ENCODE results near the gene TMEM72. TPM values are rescaled to one million over a fixed set of nuclear protein-coding genes. Genes with fewer than 3 reads are reported as not detected.

Gene TMEM72
- polyA plus RNA-seq, 1 donor (not counting 4 experiments of a cell fraction or from before 2014, with no cell fraction given): not detected

GRCh38 chr10:44864051-44864450 lies 47.1 kb upstream of the TMEM72 start:
- Histone ChIP-seq H3K4me1 (ENCODE audit: control insufficient read depth, extremely low read depth, insufficient read depth, low read length) (peaks cover 4% of the 10 kb centered on the region), H3K9me1 (ENCODE audit: control insufficient read depth, extremely low read depth, insufficient read depth, low read length) (no peaks in the 10 kb centered on the region), H3K27ac (ENCODE audit: control insufficient read depth, insufficient read depth, low read length) (no peak overlapping the region), H3K9ac (ENCODE audit: control insufficient read depth, extremely low read depth, insufficient read depth, low read length) (peak overlapping the region; percentile 0), H4K20me1 (ENCODE audit: control insufficient read depth, extremely low read depth, insufficient read depth, low read length) (no peaks in the 10 kb centered on the region), H3K4me2 (ENCODE audit: control insufficient read depth, extremely low read depth, insufficient read depth, low read depth, low read length) (peak overlapping the region; percentile 85), H3K9me3 (ENCODE audit: control insufficient read depth, low read depth, low read length) (no peaks in the 10 kb centered on the region), H2AFZ (ENCODE audit: control insufficient read depth, low read length) (peak overlapping the region; percentile 98), H3K79me2 (ENCODE audit: control insufficient read depth, insufficient read depth, low read length) (no peaks in the 10 kb centered on the region), H3K4me3 (ENCODE audit: control insufficient read depth in 2 of 3, extremely low read depth in 1 of 3, insufficient read depth in 2 of 3, low read depth in 1 of 3, low read length in 3 of 3) (peak overlapping the region; percentile 41 to 60 (median 44)), H3K27me3 (ENCODE audit: control insufficient read depth, extremely low read depth, insufficient read depth, low read length) (peaks cover 27% of the 10 kb centered on the region), H3K36me3 (ENCODE audit: control insufficient read depth in 2 of 2, extremely low read depth in 1 of 2, insufficient read depth in 2 of 2, low read length in 2 of 2) (no peaks in the 10 kb centered on the region)
- no peak for DNase-seq (ENCODE audit: low read depth, low spot score)
- FAIRE-seq: no peak
- no peak for TF ChIP-seq CTCF (optimal IDR thresholded peaks at IDR 0.05 in 1 of 3, IDR thresholded peaks at IDR 0.05 in 1 of 3, conservative IDR thresholded peaks at IDR 0.05 in 1 of 3; ENCODE audit: extremely low read depth in 1 of 3, insufficient read depth in 2 of 3, low read length in 3 of 3)
- TF ChIP-seq EZH2 (IDR thresholded peaks at IDR 0.05; ENCODE audit: low read length): peak; percentile 36
- dilution Hi-C loops (cut with MboI; ENCODE audit: extremely low pct_ligation_motif_present, low sequenced_read_pairs): no loop called here

- H3K4me3 ChIP-seq (ENCODE audit: control insufficient read depth in 2 of 3, extremely low read depth in 1 of 3, insufficient read depth in 2 of 3, low read depth in 1 of 3, low read length in 3 of 3): peak overlapping the region; percentile 41 to 60 (median 44)
- FAIRE-seq (peak; percentile 68), DNase-seq (ENCODE audit: low read depth, low spot score) (no peak)
- H4K20me1 ChIP-seq (ENCODE audit: control insufficient read depth, extremely low read depth, insufficient read depth, low read length): no peaks in the 10 kb centered on the region
- H3K27ac ChIP-seq (ENCODE audit: control insufficient read depth, insufficient read depth, low read length): no peak overlapping the region
- no peaks in the 10 kb centered on the region for H3K9me3 ChIP-seq (ENCODE audit: control insufficient read depth, low read depth, low read length)
- H3K4me2 ChIP-seq (ENCODE audit: control insufficient read depth, extremely low read depth, insufficient read depth, low read depth, low read length): peak overlapping the region; percentile 85
- TF ChIP-seq CTCF (optimal IDR thresholded peaks at IDR 0.05 in 1 of 3, IDR thresholded peaks at IDR 0.05 in 1 of 3, conservative IDR thresholded peaks at IDR 0.05 in 1 of 3; ENCODE audit: extremely low read depth in 1 of 3, insufficient read depth in 2 of 3, low read length in 3 of 3): peak; percentile 76 to 97 (median 85)
- TF ChIP-seq EZH2 (IDR thresholded peaks at IDR 0.05; ENCODE audit: low read length): no peak
- peak overlapping the region; percentile 98 for H2AFZ ChIP-seq (ENCODE audit: control insufficient read depth, low read length)
- H3K79me2 ChIP-seq (ENCODE audit: control insufficient read depth, insufficient read depth, low read length): no peaks in the 10 kb centered on the region
- H3K27me3 ChIP-seq (ENCODE audit: control insufficient read depth, extremely low read depth, insufficient read depth, low read length): peaks cover 27% of the 10 kb centered on the region
- H3K9me1 ChIP-seq (ENCODE audit: control insufficient read depth, extremely low read depth, insufficient read depth, low read length): no peaks in the 10 kb centered on the region
- H3K4me1 ChIP-seq (ENCODE audit: control insufficient read depth, extremely low read depth, insufficient read depth, low read length): peaks cover 4% of the 10 kb centered on the region
- dilution Hi-C loops (cut with MboI; ENCODE audit: extremely low pct_ligation_motif_present, low sequenced_read_pairs): no loop called here
- H3K36me3 ChIP-seq (ENCODE audit: control insufficient read depth in 2 of 2, extremely low read depth in 1 of 2, insufficient read depth in 2 of 2, low read length in 2 of 2): no peaks in the 10 kb centered on the region
- peak overlapping the region; percentile 0 for H3K9ac ChIP-seq (ENCODE audit: control insufficient read depth, extremely low read depth, insufficient read depth, low read length)
Observed at GRCh38 chr10:44864637-44865288, 46.4 kb upstream of the TMEM72 start.
